MM.1S (cell line): ENCODE results near the gene CEACAM19.

Source experiments
- CTCF ChIP-seq: fragments of 300-600 bp; sonication (generic); IDR thresholded peaks from 2 replicates; pipeline ENCODE4 v1.5.1; 2016; ENCODE audit warnings: antibody characterized with exemption, low read length, mixed read lengths
- EZH2 ChIP-seq: fragments of 300-600 bp; sonication (generic); optimal IDR thresholded peaks from 2 replicates; pipeline ENCODE3; 2017; ENCODE audit warnings: low read depth, mild to moderate bottlenecking, antibody characterized with exemption, low read length, mixed read lengths

GRCh38 chr19:44623080-44623479, 48.2 kb upstream of the CEACAM19 start:
- no peak for TF ChIP-seq CTCF
- no peak for TF ChIP-seq EZH2
